HTERT RPE-1 (cell line): ENCODE measurements around the gene STAB2.

Experiments used
- in situ Hi-C: fragments of 300-500 bp; cut with MboI; formaldehyde crosslinking; loops from 4 replicates; pipeline ENCODE4 v1.14.3; 2020; ENCODE audit warnings: low sequenced_read_pairs

Gene STAB2

DNA sequence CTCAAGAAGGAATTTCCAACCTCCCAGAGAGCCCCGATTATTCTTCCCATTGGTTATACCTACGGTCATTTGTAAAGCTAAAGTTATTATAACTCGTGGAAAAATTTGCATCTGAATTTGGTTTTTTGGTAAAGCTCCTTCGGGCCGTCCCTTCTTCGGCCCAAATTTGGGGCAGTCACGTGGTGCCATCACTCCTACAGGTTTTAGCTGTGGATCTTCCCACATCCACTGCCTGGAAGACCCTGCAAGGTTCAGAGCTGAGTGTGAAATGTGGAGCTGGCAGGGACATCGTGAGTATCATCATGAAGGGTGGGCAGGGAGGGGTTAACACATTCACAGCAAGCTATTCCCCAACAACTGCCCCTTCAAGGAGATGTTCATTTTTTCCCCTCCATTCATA is 148.2 kb downstream of the STAB2 start:
- in situ Hi-C loops, result no loop called here

DNA sequence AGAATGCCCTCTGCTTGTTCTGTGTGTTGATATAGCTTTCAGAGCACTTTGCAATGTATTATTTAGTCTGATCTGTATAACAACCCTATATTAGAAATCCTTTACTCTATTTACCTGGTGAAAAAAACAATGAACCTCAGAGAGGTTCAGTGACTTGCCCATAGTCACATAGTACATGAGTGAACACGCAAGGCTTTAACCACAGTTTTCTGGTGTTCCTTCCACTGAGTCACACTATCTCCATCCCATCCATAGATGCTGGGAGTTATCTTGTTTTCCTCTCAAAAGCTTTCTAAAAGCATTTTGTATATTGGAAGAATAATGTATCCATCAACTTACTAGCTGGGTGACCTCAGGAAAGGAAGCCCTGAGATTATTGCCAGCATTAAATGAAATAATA is 149.5 kb downstream of the STAB2 start:
- in situ Hi-C loops, result no loop called here

DNA sequence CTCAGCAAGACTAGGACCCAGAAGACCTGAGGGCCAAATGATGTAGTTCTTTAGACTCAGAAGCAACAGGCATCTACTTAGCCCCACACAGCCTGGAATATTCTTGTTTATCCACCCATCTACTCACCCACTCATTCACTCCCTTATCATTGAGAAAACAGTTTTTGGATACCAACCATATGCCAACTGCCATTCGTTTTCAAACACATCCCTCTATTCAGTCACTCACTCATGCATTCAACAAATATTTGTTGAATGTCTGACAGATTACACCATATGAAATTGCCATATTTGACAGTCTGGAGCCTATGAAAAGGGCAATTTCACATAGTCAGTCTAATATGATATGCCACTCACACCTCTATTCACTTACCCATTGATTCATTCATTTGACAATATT is 150.8 kb downstream of the STAB2 start:
- in situ Hi-C loops, result no loop called here

DNA sequence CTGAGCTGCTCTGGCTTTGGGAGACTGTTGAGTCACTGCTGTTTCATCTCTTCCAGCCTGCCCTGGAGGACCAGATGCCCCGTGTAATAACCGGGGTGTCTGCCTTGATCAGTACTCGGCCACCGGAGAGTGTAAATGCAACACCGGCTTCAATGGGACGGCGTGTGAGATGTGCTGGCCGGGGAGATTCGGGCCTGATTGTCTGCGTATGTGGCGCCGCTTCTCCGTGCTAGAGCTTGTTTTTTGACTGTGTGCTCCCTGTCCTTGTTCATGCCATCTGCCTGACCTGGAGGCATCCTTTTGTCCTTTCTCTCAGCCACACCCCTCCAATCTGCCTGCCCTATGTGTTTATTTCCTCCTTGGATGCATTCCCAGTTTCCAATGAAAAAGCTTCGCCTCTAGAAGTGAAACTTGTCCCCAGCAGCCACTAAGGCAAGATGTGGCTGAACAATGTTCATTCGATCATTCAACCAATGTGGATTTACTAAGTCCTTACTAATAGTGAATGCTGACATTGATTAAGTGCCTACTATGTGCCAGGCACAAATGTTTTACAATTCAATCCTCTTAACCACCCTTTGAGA is 155.4 kb downstream of the STAB2 start:
- in situ Hi-C loops, result no loop called here

DNA sequence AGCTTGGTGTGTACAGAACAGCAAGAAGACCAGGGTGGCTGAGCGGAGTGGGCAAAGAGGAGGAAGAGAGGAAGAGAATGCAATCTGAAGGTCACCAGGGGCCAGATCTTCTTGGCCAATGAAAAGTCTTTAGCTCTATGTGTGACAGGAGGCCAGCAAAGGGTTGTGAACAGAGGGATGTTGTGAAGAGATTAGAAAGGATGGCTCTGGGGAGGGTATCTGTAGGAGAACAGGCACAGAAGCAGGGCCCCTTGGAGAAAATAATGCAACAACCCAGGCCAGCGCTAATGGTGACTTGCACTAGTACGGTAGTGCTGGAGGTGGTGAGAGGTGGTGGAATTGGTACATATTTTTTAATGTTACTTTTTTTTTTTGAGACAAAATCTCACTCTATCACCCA is 156.7 kb downstream of the STAB2 start:
- in situ Hi-C loops, result no loop called here

DNA sequence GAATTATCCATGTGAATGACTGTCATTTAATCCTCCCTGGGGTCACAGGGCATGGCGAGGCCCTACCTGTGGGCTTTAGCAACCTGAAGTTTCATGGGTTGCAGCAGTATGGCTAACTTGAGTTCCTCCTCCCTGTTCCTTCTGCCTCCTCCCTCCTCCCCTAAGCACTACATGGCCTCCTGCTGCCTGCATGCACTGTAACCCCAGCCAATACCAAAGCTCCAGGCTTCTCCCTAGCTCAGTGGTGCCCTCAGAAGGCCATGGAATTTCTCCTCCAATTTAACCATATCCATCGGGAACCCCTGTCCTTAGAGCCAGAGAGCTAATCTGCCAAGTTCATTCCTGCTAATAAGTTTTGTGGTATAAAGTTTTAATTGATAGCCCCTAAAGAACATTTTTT is 158.9 kb downstream of the STAB2 start:
- in situ Hi-C loops, result no loop called here

DNA sequence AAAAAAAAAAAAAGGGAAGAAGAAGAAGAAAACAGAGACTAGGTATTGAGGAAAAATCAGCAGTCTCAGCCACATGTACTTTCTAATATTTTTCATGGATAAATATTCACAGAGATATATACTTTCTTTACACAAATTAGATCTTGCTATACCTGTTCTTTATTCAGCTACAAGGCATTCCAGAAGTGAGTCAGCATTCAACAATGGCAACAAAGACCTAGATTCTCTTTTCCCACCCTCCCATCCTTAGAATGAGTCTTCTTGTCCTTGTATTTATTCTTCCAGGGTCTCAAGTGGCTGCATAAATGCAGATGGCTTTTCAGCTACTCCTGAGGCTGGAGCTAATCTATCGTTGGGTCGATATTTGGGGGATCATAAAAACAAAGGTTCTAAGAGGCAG is 160.9 kb downstream of the STAB2 start:
- in situ Hi-C loops, result no loop called here

DNA sequence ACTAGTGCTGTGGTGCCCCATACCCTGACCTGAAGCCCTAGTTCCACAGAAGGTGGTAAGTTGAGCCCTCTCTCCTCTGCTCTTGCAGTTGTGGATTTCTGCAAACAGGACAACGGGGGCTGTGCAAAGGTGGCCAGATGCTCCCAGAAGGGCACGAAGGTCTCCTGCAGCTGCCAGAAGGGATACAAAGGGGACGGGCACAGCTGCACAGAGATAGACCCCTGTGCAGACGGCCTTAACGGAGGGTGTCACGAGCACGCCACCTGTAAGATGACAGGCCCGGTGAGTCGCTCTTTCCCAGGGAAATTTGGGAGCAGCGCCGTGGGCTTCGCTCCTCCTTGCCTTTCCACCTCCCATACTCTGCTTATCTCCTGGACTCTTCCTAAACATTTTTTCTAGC is 161.8 kb downstream of the STAB2 start:
- in situ Hi-C loops, result no loop called here

DNA sequence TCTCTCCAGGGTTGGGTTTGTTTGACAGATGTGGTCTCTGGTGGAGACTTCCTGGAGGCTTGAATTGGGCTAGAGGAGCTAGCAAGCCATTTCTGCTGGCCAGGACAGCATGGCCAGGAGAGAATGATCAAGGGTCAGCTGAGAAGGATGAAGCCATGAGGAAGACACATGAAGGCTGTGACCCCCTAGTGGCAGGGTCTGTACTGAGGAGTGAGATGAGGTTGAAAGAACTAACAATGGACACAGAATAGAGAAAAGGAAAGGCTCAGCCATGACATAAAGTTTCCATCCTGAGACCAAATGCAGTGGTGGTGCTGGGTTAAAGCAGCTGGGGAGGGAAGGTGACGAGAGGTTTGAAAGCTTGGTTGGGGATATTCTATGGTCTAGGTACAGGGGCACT is 164.1 kb downstream of the STAB2 start:
- in situ Hi-C loops, result no loop called here

DNA sequence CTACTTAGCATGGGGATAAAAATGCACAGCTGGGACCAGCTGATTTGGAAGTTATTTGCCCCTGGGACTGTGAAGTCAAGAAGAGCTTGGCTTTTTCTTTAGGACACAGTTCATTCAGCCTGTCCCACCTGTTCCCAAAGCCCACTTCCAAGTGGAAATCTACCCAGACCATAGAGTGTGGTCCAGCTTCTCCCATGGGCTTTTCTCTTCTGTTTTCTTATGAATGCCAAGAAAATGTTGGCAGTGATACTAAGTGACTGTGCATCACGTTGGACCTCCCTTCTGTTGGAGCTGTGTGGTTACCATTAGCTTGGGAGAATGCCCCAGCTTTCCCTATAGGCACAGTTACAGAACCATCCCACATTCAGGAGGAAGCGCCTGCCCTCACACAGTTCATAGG is 164.5 kb downstream of the STAB2 start:
- in situ Hi-C loops, result no loop called here

DNA sequence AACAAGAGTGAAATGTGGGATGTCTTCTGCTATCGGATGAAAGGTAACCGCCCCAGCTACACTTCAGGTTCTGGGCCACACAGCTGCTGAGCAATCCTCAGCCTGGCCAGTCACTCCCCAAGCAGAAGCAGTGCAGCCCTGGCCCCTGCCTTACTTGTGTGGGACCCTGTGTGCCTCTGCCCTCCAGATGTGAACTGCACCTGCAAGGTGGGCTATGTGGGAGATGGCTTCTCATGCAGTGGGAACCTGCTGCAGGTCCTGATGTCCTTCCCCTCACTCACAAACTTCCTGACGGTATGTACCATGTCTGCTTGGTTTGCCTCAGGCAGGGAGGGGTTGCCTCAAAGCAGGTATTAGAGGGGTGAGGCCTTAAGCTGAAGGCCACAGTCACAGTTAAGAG is 168.4 kb downstream of the STAB2 start:
- in situ Hi-C loops, result no loop called here

DNA sequence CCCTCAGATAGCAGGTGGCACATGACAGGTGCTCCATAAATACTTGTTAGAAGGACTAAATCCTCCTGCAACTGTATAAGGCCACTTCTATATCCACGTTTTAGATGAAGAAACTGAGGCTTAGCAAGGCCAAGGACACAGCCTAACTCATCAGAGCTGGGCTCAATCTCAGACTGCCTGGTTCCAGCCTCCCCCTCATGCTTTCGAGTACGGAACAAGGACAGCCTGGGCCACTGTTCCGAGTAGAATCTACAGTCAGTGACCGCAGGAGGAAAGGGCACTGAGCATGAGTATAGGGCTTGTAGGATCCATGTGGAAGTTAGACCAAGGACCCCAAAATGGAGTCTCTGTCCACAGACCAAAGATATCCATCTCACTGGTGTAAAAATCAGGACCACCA is 169.4 kb downstream of the STAB2 start:
- in situ Hi-C loops, result no loop called here

DNA sequence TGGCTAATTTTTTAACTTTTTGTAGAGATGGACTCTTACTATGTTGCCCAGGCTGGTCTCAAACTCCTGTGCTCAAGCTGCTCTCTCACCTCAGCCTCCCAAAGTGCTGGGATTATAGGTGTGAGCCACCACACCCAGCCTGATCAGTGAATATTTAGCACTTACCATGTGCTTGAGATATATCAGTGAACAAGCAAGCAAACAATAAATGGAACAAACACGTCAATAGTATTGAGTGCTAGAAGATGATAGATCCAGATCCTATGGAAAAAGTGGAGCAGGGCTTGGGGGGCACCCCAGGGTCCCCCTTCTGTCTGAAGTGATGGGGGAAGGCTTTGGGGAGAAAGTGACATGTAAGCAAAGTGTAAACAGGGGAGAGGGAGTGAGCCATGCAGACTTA is 170.2 kb downstream of the STAB2 start:
- in situ Hi-C loops, result no loop called here

DNA sequence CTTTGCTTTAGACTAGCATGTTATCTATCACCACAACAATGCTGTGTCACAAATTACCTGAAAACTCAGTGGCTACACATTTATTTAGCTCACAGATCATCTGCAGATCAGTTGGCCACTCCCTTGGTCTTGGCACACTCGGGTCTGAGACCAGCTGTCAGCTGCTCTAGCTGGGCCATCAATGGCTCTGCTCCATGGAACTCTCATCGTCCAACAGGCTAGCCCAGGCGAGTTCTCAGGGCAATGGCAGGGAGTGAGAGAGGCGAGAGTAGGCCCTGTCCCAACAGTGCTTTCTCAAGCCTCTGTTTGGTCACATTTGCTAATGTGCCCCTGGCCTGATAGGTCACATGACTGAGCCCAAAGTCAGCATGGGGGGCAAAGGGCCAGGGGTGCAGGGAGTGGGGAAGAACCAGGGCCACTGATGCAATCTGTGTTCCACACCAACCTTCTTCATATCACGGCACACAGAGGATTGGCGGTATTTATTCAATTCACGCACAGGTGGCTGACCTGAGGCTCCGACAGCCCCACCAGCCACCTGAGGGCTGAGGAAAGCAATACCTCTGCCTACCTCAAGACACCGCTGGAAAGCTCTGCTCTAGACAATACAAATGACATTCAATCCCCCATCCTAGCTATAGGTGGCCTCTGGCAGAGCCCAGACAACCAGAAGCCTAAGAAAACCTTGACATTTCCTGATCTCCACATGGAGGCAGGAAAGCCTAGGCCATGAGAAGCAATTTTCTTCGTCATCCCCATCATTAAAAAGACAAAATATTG is 171.4 kb downstream of the STAB2 start:
- in situ Hi-C loops, result no loop called here

DNA sequence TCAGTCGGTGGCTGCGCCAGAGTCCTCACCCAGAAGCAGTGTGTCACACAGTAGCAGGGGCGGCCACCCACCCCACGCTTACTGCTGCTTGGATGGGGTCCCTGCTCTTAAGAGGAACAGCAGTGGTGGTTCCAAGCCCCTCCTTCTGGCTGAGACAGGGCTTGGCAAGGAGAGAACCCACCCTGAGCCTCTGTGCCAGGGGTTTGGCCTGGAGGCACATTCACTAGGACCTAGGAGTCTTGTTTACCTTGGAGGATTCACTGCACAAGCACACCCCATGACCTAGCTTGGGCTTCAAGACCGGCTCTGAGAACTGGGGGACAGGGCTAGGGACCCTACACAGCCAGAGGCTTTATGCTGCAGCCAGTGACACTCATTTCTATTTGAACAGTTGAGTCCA is 175.4 kb downstream of the STAB2 start:
- in situ Hi-C loops, result no loop called here

DNA sequence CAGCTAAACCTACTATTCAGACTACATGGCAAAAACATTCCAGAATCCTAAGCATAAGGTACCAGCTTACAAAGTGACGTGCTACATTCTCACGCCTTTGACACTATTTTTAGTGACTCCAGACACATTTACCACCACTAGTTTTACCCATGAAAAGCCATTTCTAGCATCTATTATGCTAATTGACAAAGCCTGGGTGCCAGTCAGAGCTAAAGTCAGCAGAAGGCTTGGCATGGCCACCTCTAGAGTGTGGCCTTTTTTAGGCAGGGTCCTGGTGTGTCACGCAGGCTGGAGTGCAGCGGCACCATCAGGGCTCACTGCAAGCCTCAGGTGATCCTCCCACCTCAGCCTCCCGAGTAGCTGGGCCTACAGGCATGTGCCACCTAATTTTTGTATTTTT is 178.2 kb downstream of the STAB2 start:
- in situ Hi-C loops, result no loop called here

DNA sequence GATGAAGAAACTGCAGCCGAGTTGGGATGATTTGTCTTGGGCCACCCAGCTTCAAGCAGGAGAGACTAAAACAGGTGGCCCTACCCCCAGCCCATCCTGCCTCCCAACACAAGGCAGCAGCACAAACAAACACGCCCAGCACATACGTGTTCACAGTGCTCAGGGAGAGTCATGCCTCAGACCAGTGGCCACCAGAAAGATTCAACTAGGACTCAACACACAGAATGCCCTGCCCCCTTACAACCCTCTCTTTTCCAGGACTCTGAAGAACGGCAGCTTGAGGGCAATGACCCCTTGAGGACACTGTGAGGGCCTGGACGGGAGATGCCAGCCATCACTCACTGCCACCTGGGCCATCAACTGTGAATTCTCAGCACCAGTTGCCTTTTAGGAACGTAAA is 179.0 kb downstream of the STAB2 start:
- in situ Hi-C loops, result no loop called here

DNA sequence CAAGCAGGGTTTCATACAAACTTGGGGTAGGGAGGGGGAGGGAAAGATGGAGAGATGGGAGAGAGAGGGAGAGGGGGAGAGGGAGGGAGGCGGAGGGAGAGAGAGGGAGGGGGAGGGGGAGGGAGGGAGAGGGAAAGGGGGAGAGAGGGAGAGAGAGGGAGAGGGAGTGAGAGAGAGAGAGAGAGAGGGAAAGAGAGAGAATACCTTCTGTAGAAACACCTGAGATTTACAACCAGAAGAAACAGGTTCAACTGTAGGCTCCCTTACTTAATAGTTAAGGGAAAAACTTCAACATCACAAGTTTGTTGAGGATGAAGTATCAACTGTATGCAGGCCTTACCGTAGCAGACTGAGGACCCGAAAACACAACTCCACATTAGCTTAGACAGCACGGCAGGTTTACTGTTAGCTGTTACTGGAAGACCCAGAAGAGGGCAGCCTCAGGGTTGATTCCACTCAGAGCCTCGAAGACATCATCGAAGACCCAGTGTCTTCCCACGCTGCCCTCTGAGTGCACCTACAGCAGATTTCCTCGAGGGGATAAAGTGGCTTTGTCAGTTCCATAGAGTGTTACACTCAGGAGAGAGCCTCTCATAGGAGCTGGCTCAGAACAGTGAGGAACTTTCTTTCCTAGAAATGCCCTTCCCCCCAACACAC is 181.5 kb downstream of the STAB2 start:
- in situ Hi-C loops, result no loop called here

DNA sequence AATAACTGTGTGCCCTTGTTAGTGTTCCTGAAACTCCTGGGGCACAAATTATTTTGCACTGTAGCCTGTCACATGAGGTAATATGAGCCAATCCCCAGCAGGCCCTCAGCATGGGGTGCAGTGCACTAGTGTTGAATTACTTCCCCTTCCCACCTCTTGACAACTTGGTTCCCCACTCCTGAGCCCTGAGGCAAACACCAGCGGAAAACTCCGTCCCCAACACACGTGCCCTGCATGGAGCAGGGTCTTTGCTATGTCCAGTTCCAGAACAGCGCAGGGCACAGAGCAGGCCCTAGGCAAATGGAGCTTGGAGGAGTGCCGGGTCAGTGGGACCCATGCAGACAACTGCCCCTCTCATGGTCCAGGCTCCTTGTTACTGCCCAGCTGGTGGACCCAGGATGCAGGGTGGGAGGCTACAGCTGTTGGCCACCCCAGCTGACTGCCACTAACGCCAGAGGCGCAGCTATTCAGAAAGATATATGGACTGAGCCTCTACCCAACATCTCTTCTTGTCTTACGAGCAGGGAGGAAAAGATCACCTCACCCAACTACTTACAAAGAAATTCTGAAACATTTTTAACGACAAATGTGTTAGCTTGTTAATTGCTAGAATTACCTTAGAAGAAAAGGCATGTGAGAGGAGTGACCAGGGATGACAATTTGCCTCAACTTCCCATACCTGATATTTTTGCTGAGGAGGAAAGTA is 182.3 kb downstream of the STAB2 start:
- in situ Hi-C loops, result no loop called here

DNA sequence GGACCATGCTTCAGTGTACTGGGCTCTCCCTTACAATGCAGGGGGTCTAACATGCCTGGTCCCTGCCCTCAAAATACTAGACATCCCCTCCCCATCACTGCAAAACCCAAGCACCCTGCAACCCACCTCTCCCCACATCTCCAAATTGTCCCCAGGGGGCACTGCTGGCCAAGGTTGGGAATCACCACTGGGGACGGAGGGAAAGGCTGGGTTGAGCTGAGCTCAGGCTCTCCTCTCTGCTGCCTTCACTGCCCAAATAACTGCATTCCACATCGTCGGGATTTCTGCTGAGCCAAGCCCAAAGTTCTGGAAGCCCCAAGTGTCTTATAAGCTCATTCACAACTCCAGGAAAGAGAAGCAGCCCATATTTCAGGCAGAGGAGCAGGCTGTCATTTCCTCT is 184.4 kb downstream of the STAB2 start:
- in situ Hi-C loops, result no loop called here

DNA sequence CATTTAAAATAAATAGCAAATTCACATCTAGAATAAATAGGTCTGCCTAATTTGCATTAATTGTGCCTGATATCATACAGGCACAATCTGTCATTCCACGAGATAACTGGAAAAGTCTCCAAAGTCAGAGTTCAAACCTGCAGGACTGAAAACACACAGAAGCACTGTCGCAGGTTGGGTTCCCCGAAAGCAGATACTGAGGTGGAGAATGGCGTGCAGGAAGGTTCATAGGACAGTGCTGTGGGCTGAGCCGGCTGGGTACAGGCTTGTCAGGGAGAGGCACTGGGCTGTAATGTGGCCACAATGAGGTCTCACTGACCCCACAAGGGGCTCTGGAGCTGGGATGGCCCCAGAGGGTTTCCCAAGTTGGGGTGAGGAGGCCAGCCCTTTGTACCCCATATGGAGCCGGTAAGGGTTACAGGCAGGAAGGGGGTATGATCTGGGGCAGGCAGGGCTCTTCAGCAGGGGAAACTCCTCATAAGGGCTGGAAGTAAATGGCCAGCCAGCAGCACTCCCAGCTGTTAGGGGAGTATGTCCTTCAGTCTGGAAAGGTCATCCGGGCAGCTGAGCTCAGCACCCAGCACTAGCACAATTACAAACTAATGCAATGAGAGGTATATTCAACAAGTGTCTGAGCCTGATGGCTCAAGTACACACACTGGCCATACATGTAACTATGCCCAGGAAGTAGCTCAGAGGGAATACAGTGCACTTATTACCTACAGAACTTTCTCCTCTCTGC is 185.5 kb downstream of the STAB2 start:
- in situ Hi-C loops, result no loop called here
